GM11168 (cell line): ENCODE measurements around the gene DDR1.
"Not testable (repeated sequence)": the region's sequence is repeated elsewhere in the genome, so short reads cannot be mapped to it uniquely, and the experiment has no call there.

ENCODE experiments used
- in situ Hi-C: fragments of 300-500 bp; cut with MboI; formaldehyde crosslinking; loops from one replicate; pipeline ENCODE4 v1.12.0; 2022; ENCODE audit warnings: low sequenced_read_pairs; ENCODE audit not compliant: unreplicated experiment

Gene DDR1

GRCh38 chr6:30913721-30914075, 29.4 kb downstream of the DDR1 start:
- in situ Hi-C loops: loop anchor here (10.0 kb wide), 1 partner anchor 161 kb away; no protein-coding TSS in a partner anchor

DNA sequence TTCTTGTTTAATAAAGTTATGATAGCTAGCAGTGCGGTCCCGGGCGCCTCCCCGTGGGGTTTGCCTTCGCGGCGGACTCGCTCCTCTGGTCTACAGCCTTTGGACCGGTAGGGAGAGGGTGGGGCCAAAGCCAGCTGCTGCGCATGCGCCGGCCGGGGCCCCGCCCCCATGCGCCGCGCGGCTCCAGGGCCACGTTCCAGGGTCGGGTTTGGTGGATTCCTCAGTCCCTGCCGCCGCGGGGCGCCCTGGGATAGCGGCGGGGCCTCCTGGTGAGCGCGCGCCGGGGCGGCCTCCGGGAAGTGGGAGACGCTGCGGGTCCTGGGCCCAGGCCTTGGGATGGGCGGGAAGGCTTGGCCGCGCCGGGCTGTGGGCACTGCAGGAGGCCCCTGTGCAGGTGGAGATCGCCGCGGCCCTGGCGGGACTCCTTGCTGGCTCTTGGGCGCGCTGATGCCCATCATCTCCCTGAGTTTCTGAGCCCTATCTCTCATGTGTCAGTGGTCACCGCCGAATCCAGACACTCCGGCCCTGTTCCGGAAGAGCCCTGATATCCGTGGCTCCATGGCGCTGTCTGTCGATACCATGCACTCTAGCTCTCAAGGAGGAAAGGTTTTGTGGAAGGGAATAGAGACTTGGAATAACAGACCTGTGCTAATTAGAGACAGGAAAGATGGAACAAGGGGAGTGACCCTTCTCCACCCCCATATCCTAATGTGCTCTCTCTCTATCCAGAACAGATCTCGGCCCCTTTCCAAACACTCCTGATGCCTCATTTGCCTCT, 29.9 kb downstream of the DDR1 start, which contains the start of gene VARS2:
Gene VARS2, plus strand, starts transcription at position 163 of the 778 bp plus-strand sequence. Its CDS starts 599 bp downstream, at position 762.
- in situ Hi-C loops: loop anchor here (10.0 kb wide), 1 partner anchor 161 kb away; no protein-coding TSS in a partner anchor

DNA sequence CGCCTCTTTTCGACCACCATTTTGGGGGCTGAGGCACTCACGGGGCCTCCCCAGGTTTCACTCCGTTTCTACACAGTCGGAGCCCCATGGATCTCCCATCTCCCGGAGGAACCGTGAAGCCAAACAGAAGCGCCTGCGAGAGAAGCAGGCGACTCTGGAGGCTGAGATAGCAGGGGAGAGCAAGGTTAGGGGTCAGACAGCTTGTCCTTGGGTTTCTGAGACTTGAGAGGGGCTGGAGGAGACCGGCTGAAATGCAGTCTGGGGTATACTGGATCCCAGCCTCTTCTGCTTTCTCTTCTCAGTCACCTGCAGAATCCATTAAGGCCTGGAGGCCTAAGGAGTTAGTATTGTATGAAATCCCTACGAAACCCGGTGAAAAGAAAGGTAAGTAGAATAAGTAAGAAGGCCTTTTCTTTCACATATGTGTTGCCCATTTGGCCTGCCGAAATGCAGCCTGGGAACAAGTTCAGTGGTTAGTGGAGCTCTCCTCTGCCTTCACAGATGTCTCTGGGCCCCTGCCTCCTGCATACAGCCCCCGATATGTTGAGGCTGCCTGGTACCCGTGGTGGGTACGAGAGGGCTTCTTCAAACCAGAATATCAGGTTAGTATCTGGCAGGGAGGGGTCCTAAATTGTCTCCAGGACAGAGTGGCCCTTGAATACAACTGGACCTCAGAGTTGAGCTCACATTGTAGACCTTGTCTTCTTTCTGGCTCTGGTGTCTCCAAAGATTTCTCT, 30.7 kb downstream of the DDR1 start:
- in situ Hi-C loops: loop anchor here (10.0 kb wide), 1 partner anchor 160 kb away; no protein-coding TSS in a partner anchor

DNA sequence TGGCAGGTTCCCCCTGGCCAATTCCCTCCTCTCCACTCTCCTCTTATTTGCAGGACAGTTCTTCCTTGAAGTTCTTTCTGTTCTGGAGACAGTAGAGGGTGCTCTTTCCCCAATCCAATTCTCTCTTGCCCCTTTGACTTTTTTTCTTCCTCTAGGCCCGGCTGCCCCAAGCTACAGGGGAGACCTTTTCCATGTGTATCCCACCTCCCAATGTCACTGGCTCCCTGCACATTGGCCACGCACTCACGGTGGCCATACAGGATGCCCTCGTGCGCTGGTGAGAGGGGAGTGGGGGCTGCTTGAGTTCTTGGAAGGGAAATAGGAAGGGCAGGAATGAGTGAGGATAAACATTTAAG, 31.2 kb downstream of the DDR1 start:
- in situ Hi-C loops: loop anchor here (10.0 kb wide), 1 partner anchor 159 kb away; no protein-coding TSS in a partner anchor

DNA sequence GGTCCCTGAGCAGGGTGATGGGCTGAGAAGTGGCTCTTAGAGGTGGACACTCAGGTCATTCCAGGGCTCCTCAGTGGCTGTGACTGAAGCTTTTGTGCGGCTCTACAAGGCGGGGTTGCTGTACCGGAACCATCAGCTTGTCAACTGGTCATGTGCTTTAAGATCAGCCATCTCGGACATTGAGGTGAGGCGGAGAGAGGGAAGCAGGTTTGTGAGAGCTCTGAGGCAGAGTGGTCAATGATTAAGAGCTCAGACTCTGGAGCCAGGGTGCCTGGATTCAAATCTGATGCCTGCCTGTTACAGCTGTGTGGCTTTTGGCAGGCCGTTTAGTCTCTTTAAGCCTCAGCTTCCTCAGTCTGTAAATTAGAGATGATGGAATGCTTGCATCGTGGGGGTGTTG, 32.7 kb downstream of the DDR1 start:
- in situ Hi-C loops: loop anchor here (10.0 kb wide), 1 partner anchor 158 kb away; no protein-coding TSS in a partner anchor

DNA sequence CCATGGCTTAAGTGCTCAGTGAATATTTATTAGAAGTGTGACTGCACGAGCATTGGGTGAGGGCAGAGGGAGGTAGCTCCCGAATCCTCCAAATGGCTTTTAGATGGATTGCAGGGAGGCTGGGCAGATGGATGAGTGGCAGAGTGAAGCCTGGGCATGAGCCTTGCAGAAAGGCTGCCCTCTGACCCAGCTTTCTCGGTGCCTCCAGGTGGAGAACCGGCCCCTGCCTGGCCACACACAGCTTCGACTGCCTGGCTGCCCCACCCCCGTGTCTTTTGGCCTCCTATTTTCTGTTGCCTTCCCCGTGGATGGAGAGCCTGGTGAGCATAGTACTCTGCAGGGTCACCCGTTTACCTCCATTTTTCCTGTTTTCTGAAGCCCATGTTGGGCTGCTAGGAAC, 33.2 kb downstream of the DDR1 start:
- in situ Hi-C loops: loop anchor here (10.0 kb wide), 1 partner anchor 157 kb away; no protein-coding TSS in a partner anchor

- in situ Hi-C loops: loop anchor here (10.0 kb wide), 1 partner anchor 156 kb away; no protein-coding TSS in a partner anchor
Observed at GRCh38 chr6:30918670-30919069, 34.4 kb downstream of the DDR1 start.

DNA sequence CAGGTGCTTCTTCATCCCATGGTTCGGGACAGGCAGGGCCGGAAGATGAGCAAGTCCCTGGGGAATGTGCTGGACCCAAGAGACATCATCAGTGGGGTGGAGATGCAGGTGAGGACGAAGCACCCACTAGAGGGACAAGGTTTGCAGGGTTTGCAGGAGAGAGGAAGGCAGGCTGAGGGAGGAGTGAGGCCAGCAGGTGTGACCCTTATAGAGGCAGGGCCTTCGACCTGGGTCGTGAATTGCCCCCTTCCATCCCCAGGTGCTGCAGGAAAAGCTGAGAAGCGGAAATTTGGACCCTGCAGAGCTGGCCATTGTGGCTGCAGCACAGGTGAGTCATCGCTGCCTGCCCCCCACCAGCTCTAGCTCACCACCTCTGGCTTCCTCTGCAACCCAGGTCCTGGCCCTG, 38.1 kb downstream of the DDR1 start:
- in situ Hi-C loops: no loop called here

DNA sequence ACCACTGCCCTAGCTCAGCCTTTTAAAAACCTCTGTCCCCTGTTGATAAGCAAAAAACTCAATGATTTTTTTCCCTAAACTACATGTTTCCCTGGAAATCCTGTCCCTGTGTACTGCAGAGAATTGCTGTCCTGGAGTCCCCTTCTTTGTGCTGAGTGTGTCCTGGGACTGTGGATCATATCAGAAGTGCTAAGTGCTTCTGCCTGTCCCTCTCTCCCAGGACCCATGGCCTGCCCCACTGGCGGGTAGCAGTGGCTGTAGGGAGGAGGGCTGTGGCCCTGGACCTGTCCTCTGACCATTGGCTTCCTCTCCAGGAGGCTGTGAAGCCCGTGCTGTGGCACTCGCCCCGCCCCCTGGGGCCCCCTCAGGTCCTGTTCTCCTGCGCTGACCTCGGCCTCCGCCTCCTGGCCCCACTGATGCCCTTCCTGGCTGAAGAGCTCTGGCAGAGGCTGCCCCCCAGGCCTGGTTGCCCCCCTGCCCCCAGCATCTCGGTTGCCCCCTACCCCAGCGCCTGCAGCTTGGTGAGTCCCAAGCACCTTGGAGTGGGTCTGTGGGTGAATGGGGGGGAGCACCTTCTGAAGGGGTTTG, 39.8 kb downstream of the DDR1 start:
- in situ Hi-C loops: not testable (repeated sequence)

DNA sequence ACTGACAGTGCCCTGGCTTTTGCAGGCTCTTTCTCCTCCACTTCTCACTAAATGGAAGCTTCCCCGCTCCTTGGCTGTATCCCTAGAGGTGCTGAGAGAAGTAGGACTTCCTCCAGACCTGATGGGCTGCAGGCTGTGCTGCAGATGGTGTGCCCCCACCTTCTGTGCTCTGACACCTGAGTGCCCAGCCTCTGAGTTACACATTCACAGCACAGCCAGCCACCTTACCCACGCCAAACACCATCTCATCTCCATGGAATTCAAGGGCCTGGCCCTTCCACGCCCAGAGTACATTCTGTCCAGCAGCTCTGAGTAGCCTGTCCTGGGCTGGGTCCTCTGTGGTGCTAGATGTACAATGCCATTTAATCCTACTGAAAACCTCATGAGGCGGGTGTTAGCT, 42.3 kb downstream of the DDR1 start:
- in situ Hi-C loops: no loop called here

GRCh38 chr6:30927080-30927479, 42.8 kb downstream of the DDR1 start:
- in situ Hi-C loops: not testable (repeated sequence)

DNA sequence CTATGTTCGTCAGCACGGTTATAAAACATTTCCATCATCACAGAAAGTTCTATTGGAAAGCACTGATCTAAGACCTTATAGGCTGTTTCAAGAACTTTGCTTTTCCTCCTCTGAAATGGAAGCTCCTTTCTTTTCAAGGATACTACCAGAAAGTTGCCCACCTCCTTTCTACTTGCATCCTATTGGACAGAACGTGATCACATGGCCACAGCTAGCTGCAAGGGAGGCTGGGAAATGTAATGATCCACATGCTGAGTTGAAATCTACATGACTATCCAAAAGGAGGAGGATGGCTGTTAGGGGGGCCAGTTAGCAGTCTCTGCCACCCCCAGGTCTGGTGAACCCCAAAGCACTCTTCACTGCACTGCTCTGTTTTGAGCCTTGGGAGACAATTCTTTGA, 44.4 kb downstream of the DDR1 start:
- in situ Hi-C loops: no loop called here

GRCh38 chr6:30930506-30930905, 46.2 kb downstream of the DDR1 start:
- in situ Hi-C loops: no loop called here

GRCh38 chr6:30931272-30931671, 47.0 kb downstream of the DDR1 start:
- in situ Hi-C loops: no loop called here

GRCh38 chr6:30931969-30932645, 47.8 kb downstream of the DDR1 start, which contains the start of gene SFTA2:
SFTA2 (minus strand) TSS chr6:30932170; CDS start chr6:30932096, 74 bp downstream.
- in situ Hi-C loops: no loop called here

GRCh38 chr6:30932665-30933365, 48.5 kb downstream of the DDR1 start:
- in situ Hi-C loops: no loop called here

DNA sequence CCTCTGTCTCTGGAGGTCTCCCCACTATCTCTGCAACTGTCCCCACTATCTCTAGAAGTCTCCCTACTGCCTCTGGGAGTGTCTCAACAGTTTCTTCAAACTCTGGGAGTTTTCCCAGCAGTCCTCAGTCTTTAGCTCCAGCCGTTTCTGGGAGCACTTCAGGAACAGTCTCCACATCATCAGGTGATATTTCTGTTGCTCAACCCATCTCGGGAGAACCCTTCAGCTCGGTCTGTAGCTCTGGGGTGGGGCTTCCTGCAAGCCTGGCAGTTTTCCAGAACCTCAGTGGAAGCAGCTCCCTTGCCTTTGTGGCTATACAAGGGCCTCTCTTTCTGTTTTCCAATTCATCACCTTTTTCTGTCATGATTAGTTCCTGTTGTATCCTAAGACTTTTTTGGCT, 50.7 kb downstream of the DDR1 start:
- in situ Hi-C loops: no loop called here

DNA sequence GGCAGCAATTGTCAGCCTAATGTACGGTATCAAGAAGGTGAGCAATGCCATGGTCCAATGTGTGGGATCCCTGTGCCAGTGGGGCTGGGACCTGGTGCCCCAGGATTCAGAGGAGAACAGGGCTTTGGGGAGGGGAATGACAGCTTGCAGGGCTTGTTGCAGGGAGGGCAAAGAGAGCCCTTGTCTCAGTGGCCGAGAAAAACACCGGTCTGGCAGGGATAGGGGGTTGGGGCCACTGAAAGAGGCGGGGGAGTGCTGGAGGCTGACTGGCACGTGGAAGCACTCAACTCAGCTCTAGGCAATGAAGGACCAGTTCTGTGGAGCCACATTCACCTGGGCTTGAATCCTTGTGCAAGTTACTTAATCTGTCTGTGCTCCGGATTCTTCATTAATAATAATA, 52.9 kb downstream of the DDR1 start:
- in situ Hi-C loops: no loop called here

- in situ Hi-C loops: no loop called here
Observed at GRCh38 chr6:30938730-30939129, 54.4 kb downstream of the DDR1 start.

- in situ Hi-C loops: no loop called here
Observed at GRCh38 chr6:30939473-30939872, 55.2 kb downstream of the DDR1 start.
